ENCODE results near the gene KAZN.

Gene KAZN

GRCh38 chr1:14713077-14713476 is 114.6 kb downstream of the KAZN start:
- Histone ChIP-seq H3K36me3 (ENCODE audit: control insufficient read depth in 2 of 2, insufficient read depth in 1 of 2, low read length in 2 of 2) (no peaks in the 10 kb centered on the region), H3K4me1 (ENCODE audit: control insufficient read depth, insufficient read depth, low read length) (no peaks in the 10 kb centered on the region), H3K4me3 (ENCODE audit: low read depth, low read length) (no peak overlapping the region), H3K27ac (ENCODE audit: extremely low read depth, low read depth, low read length) (no peak overlapping the region), H3K9me3 (ENCODE audit: control insufficient read depth, insufficient read depth, low read depth, low read length) (no peaks in the 10 kb centered on the region)
- POLR2A ChIA-PET: no interaction called here
- CTCF ChIA-PET: no interaction called here
- TF ChIP-seq ZNF785 (tag by site-specific recombination; IDR thresholded peaks at IDR 0.05) (no peak), ZSCAN4 (tag by site-specific recombination; IDR thresholded peaks at IDR 0.05) (no peak), ZSCAN18 (tag by site-specific recombination; IDR thresholded peaks at IDR 0.05) (no peak), ZNF747 (tag by site-specific recombination; IDR thresholded peaks at IDR 0.05) (no peak), ZFHX2 (tag by site-specific recombination; conservative IDR thresholded peaks at IDR 0.05) (no peak), GLIS1 (tag by site-specific recombination; IDR thresholded peaks at IDR 0.05) (no peak), PRDM10 (tag by site-specific recombination; IDR thresholded peaks at IDR 0.05) (no peak), SCRT2 (tag by site-specific recombination; IDR thresholded peaks at IDR 0.05) (no peak), HOXA7 (CRISPR knock-in tag; IDR thresholded peaks at IDR 0.05; ENCODE audit: borderline replicate concordance) (no peak), ZNF155 (tag by site-specific recombination; IDR thresholded peaks at IDR 0.05) (no peak), ZNF391 (tag by site-specific recombination; IDR thresholded peaks at IDR 0.05; ENCODE audit: borderline replicate concordance, low read depth) (no peak), GFI1B (tag by site-specific recombination; IDR thresholded peaks at IDR 0.05) (no peak), ZNF302 (tag by site-specific recombination; IDR thresholded peaks at IDR 0.05; ENCODE audit: low read depth) (no peak)
- TF ChIP-seq, protein P1, sequence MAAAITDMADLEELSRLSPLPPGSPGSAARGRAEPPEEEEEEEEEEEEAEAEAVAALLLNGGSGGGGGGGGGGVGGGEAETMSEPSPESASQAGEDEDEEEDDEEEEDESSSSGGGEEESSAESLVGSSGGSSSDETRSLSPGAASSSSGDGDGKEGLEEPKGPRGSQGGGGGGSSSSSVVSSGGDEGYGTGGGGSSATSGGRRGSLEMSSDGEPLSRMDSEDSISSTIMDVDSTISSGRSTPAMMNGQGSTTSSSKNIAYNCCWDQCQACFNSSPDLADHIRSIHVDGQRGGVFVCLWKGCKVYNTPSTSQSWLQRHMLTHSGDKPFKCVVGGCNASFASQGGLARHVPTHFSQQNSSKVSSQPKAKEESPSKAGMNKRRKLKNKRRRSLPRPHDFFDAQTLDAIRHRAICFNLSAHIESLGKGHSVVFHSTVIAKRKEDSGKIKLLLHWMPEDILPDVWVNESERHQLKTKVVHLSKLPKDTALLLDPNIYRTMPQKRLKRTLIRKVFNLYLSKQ (tag by site-specific recombination; IDR thresholded peaks at IDR 0.05; ENCODE audit: borderline replicate concordance): no peak

DNA sequence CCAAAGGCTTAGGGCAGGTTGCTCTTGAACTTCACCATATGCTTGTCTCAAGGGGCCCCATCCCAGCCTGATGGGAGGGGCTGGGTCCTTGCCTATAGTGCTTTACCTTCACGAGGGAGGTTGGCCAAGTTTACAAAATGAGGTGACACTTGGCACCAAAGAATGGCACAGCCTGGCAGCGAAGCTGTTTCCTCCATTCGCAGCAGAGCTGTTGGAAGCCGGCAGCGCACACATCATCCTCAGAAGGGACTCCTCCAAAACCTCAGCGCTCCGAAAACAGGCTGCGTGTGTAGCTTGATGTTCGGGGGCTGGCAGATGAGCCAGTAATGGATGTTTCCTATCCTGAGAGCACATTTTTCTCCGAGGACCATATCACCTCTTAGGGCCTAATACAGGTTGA is 116.8 kb downstream of the KAZN start:
- no peak overlapping the region for H3K4me3 ChIP-seq (ENCODE audit: low read depth, low read length)
- TF ChIP-seq ZNF596 (tag by site-specific recombination; IDR thresholded peaks at IDR 0.05) (no peak), RBAK (tag by site-specific recombination; IDR thresholded peaks at IDR 0.05) (no peak)
- TF ChIP-seq, protein P2, sequence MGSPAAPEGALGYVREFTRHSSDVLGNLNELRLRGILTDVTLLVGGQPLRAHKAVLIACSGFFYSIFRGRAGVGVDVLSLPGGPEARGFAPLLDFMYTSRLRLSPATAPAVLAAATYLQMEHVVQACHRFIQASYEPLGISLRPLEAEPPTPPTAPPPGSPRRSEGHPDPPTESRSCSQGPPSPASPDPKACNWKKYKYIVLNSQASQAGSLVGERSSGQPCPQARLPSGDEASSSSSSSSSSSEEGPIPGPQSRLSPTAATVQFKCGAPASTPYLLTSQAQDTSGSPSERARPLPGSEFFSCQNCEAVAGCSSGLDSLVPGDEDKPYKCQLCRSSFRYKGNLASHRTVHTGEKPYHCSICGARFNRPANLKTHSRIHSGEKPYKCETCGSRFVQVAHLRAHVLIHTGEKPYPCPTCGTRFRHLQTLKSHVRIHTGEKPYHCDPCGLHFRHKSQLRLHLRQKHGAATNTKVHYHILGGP (tag by site-specific recombination; IDR thresholded peaks at IDR 0.05): no peak
- CTCF ChIA-PET: no interaction called here
- H3K36me3 ChIP-seq (ENCODE audit: control insufficient read depth in 2 of 2, insufficient read depth in 1 of 2, low read length in 2 of 2): no peaks in the 10 kb centered on the region
- H3K27ac ChIP-seq (ENCODE audit: extremely low read depth, low read depth, low read length): no peak overlapping the region
- POLR2A ChIA-PET: no interaction called here
- no peaks in the 10 kb centered on the region for H3K4me1 ChIP-seq (ENCODE audit: control insufficient read depth, insufficient read depth, low read length)
- no peaks in the 10 kb centered on the region for H3K9me3 ChIP-seq (ENCODE audit: control insufficient read depth, insufficient read depth, low read depth, low read length)

Measured in HEK293 (cell line).